GM18517 (cell line): ENCODE data around the gene AP1M1.

Experiments used
- ATAC-seq: cut with Tn5 transposase; IDR thresholded peaks from one replicate; pipeline ENCODE4 v1.9.1; 2021; ENCODE audit warnings: mild to moderate bottlenecking, moderate library complexity; ENCODE audit not compliant: unreplicated experiment

The AP1M1 gene

GRCh38 chr19:16207063-16207462 is 9.4 kb downstream of the AP1M1 start:
- ATAC-seq: no peak

GRCh38 chr19:16207490-16208025 is 9.8 kb downstream of the AP1M1 start:
- ATAC-seq: no peak

DNA sequence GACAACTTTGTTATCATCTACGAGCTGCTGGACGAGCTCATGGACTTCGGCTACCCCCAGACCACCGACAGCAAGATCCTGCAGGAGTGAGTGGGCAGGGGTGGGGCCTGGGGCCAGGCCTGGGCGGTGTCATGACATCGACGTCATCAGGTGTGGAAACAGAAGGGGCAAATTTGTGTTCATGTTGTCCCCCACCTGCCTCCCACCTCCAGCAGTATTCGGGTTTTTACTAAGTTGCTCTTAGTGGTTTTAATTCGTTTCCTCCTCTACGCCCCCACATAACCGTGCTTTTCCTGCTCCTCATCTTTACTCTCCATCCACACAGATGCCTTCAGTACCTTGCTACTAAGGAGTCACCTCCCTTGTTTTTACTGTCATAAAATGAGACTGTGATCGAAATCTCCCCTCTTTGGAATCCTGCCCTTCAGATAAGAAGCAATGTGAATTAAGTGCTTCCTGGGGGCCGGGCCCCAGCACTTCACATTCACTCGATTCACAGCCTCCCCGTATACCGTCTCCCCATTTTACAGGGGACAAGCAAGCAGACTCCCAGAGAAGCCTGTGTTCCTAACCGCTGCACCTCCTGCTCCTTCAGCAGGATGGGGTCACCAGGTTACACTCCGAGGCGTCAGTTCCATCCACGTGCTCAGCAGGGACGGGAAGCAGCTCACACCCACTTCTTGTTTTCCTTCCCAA is 10.5 kb downstream of the AP1M1 start:
- no peak for ATAC-seq

- ATAC-seq: no peak
These were observed 11.3 kb downstream of the AP1M1 start for GRCh38 chr19:16208847-16209665.

DNA sequence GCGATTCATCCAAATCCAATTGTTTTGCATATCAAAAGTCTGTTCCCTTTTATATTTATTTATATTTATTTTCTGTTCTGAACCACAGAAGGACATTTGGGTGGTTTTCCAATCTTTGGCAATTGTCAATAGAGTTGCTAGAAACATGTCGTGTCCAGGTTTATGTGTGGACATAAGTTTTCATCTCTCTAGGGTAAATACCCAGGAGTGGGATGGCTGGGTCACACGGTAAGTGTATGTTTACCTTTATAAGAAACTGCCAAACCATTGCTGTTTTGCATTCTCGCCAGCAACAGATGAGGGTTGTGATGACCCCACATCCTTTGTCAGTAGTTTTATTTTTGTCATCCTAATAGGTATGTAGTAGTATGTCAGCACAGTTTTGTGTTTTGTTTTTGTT is 12.5 kb downstream of the AP1M1 start:
- ATAC-seq: no peak

DNA sequence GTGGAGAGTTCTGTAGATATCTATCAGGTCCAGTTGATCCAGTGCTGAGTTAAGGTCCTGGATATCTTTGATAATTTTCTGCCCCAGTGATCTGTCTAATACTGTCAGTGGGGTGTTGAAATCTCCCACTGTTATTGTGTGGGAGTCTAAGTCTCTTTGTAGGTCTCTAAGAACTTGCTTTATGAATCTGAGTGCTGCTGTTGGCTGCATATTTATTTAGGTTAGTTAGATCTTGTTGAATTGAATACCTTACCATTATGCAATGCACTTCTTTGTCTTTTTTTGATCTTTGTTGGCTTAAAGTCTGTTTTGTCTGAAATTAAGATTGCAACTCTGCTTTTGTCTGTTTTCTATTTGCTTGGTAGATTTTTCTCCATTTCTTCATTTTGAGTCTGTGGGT is 15.4 kb downstream of the AP1M1 start:
- no peak for ATAC-seq

DNA sequence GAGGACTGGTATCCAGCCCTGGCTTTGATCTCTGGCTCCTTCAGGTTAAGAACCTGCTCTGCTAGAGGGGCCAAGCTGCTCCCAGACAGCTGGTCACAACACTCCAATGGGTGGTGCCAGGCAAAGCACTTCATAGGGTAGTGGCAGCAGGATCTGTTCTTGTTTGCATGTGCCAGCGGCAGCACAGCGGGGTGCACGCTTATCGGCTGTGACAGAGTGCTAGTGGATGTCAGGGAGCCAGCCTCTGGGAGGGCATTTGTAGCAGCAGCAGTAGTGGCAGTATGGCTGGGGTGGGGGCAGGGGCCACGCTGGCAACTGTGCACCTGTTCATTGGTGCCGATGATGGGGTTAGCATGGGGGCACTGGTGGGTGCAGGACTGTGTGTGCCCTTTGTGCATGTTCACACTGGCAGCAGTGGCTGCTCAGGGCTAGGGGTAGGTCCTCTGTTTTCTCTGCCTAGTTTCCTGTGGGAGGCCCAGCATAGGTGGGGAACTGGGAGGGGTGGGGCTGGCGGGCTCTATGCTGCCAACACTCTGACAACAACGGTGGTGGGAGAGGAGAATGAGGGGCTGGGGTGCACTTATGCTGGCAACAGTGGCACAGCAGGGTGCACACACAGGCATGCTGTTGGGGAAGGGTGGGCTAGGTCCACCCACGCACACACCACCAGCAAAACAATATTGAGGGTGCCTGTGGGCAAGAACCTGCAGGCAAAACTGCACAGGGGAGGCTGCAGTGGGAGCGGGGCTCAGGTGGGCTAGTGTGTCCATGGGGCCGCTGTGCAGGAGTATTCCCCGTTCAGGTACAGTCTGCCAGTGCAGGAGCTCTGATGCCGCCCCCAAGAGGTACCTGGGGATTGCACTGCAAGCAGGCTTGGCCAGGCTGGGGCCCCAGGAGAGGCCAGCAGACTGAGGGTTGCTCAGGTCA is 19.3 kb downstream of the AP1M1 start:
- no peak for ATAC-seq

- no peak for ATAC-seq
These were observed 20.2 kb downstream of the AP1M1 start for GRCh38 chr19:16217716-16218451.

GRCh38 chr19:16218851-16219250 is 21.1 kb downstream of the AP1M1 start:
- no peak for ATAC-seq

- ATAC-seq: no peak
These were observed 25.1 kb downstream of the AP1M1 start for GRCh38 chr19:16222806-16223205.

DNA sequence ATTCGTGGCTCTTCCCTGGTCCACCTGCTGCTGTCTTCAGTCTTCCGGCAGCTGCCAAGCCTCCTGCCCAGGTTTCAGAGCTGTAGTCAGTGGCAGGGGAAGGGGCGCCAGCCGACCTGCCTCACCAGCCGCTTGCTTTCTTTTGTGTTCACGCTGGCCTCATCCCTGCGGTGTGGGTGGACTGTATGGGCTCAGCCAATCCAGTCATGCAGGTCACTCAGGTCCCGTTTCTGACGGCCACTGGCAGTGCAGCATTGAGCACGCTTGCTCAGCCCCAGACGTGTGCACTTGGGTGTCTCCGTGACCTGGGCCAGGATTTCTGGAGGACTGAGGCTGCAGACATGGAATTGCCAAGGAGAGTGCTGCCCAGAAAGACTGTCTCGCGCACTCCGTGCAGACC is 26.0 kb downstream of the AP1M1 start:
- no peak for ATAC-seq

- ATAC-seq: no peak
These were observed 26.8 kb downstream of the AP1M1 start for GRCh38 chr19:16224293-16225045.

- ATAC-seq: no peak
These were observed 27.8 kb downstream of the AP1M1 start for GRCh38 chr19:16225279-16226183.

GRCh38 chr19:16226184-16226591 is 28.5 kb downstream of the AP1M1 start:
- ATAC-seq: no peak

DNA sequence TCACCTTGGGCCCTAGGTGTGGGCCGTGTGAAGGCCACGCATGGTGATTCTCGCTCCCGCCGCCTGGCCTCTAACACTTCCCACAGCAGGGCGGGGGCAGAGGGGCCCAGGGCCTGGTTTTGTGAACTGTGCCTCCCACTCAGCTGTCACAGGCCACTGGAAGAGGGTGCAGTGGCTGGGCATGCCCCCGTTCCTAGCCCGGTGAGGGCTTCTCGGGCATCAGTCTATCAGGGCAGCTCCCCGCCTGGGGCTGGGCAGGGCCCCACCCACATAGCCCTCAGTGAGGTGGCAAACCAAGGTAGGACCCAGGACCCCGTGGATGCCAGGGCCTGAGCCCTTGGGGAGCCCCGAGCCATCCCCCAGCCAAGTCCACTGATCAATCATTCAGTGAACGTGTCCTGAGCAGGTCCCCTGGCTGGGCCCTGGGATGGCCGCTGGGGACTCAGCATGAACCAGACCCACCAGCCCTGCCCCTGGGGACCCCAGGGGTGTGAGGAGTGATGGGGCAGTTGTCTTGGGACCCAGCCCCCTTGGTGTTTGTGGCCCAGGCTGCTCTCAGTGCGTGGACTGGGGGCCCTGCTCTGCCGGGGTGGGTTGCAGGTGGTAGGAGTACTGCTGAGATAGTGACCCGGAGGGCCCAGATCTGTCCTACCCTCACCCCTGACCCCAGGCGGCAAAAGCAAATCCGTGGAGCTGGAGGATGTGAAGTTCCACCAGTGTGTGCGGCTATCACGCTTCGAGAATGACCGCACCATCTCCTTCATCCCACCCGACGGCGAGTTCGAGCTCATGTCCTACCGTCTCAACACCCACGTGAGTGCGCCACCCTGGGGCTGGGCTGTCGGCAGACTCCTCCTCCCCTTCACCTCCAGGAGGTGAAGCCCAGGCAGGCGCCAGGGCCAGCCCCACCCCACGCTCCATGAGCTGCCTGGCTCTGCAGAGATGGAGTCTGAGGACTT is 29.4 kb downstream of the AP1M1 start:
- ATAC-seq: no peak

DNA sequence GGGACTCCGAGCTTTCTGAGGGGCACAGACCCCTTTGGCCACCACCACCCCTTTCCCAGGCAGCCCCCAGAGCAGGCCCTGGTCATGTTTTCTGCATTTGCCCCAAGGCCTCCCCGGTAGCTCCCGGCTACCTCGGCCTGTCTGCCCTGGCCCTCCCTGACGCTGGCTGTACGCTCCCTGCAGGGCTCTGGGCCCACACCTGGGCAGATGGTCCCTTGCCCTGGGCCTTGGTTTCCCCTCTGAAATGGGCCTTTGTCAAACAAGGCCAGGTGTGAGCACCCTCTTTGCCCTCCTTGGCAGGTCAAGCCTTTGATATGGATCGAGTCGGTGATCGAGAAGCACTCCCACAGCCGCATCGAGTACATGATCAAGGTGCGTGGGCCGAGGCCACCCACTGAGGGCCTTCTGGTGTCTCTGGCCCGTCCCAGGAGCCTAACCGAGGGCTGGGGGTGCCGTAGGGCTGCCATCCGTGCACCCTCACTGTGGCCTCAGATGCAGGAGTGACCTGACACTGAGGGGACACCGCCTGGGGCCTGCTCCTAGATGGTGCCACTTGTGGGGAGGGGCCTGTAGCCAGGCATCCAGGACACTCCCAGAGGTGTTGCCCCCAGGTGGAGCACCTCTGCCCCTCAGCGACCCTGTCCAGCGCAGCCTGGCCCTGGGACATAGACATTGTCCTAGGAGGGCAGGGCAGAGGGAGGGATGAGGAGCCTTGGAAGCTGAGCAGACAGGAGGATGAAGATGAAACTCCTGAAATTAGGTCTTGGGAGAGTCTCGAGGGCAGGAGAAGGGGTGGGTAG is 30.3 kb downstream of the AP1M1 start:
- no peak for ATAC-seq
